GM19025 (cell line): ENCODE results near the gene ZNF624.
"Not testable (repeated sequence)": the region's sequence is repeated elsewhere in the genome, so short reads cannot be mapped to it uniquely, and the experiment has no call there.

Source experiments
- ATAC-seq: cut with Tn5 transposase; IDR thresholded peaks from one replicate; pipeline ENCODE4 v1.9.1; 2021; ENCODE audit warnings: mild to moderate bottlenecking, low read depth, moderate library complexity; ENCODE audit not compliant: unreplicated experiment

Gene ZNF624

DNA sequence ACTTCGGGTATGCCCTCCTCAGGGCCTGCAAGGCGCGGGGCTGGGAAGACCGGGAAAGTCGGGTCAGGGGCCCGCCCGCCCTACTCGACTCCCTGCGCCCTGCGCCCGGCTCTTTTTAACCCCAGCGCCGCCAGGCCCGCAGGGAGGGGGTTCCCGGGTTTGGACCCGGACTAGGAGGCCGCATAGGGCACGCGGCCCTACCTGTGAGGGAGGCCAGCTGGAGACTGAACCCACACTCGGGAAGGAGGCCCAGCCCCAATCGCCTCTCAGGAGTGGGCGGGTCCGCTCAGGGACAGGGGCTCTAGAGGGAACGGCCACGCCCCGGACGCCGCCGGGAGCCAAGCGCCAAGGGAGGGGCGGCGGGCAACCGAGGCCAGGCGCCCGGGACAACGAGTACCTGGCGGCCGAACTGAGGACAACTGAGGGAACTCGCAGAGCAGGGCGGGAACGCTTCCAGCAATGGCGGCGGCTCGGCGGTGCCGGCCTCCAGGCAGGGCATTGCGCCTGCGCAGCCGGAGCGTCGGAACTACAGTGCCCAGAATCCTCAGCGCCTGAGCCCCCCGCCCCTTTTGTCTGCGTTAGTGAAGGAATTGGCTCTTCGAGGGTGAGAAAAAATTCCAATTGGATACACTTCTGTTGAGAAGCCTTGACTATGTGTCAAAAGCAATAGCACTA is at the start of gene ZNF624:
ZNF624 (minus strand) TSS at position 484 of the 675 bp plus-strand sequence.
- ATAC-seq, result peak; percentile 79

DNA sequence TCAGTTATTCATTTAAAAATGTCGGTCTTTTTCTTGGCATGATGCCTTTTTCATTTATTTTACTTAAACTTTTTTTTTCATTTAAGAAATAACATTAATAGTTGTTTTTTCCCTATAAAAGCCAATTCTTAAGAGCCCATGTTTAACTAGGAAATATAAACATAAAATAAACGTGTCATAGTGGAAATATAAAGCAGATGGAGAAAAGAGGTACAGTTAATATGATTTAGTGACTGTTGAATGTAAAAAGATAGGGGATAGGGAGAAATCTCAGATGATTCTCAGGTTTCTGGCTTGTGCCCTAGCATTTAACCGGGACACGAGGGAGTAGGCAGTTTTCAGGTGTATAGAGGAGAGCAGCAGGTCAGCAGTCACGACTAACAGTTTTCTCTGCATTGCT is 44.0 kb upstream of the ZNF624 start:
- ATAC-seq, result not testable (repeated sequence)

DNA sequence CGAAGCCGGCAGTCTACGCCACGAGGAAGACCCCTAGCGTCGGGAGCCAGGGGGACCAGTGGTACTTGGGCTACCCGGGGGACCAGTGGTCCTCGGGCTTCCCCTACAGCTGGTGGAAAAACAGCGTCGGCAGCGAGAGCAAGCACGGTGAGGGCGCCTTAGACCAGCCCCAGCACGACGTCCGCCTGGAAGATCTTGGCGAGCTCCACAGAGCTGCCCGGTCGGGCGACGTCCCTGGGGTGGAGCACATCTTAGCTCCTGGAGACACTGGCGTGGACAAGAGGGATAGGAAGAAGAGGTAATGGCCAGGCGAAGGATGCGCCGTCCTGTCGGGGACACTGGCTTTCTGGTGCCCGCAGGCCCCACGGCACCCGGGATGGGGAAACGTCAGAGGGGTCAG is 36.8 kb upstream of the ZNF624 start:
- not testable (repeated sequence) for ATAC-seq

DNA sequence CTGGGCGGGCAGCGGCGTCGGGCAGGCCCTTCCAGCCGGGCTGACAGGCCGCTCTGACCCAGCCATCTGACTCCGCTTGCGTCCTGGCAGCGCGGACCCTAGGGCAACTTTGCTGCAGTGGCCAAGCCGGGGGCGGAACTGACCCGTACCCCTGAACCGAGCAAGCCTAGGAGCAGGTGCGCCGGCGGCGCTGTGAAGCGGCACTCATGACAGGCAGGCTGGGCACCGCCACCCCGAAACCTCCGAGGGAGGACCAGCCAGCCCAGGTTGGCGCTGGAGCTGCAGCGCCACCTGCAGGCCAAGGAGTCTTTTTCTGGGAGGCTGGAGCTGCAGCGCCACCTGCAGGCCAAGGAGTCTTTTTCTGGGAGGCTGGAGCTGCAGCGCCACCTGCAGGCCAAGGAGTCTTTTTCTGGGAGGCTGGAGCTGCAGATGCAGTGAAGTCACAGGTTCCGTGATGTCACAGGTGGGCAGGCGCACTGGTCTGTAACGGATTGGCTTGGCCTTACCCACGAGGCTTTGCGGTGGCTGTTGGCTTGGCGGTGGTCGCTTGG is 36.2 kb upstream of the ZNF624 start, which contains the start of gene CCDC144A:
CCDC144A (plus strand) TSS at position 511 of the 551 bp plus-strand sequence. CDS start 160 bp downstream, outside the sequence.
- not testable (repeated sequence) for ATAC-seq

DNA sequence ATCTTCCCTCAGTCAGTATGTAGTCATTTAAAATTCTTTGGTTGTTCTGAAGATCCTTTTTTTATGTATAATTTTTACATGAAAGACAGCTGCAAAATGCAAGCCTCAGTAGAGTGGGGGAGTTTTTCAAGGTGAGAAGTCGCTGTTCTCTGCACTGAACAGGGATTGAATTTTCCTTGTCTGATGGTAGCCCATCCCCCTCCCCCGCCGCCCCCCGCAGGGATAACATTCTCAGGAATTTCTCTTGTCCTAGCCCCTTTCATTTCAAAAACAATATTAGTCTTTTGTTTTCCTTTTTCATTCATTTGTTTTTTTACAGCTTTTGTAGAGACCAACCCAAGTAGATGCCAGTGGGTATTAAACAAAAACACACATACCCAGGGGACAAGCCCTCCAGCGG is 33.5 kb upstream of the ZNF624 start:
- ATAC-seq, result not testable (repeated sequence)

DNA sequence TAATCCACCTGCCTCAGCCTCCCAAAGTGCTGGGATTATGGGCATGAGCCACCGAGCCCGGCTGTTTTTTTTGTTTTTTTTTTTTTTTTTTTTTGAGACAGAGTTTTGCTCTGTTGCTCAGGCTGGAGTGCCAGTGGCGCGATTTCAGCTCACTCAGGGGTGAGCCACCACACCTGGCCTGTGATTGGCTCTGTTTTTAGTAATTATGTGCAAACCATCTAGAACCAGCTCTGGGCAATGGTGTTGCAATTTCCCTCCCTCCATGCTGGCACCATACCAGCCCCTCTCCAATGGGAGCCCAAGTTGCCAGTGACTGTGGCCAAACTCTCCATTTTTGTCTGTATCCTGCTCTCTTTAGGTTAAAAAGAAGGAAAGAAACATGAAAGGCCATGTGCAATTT is 32.4 kb upstream of the ZNF624 start:
- not testable (repeated sequence) for ATAC-seq

DNA sequence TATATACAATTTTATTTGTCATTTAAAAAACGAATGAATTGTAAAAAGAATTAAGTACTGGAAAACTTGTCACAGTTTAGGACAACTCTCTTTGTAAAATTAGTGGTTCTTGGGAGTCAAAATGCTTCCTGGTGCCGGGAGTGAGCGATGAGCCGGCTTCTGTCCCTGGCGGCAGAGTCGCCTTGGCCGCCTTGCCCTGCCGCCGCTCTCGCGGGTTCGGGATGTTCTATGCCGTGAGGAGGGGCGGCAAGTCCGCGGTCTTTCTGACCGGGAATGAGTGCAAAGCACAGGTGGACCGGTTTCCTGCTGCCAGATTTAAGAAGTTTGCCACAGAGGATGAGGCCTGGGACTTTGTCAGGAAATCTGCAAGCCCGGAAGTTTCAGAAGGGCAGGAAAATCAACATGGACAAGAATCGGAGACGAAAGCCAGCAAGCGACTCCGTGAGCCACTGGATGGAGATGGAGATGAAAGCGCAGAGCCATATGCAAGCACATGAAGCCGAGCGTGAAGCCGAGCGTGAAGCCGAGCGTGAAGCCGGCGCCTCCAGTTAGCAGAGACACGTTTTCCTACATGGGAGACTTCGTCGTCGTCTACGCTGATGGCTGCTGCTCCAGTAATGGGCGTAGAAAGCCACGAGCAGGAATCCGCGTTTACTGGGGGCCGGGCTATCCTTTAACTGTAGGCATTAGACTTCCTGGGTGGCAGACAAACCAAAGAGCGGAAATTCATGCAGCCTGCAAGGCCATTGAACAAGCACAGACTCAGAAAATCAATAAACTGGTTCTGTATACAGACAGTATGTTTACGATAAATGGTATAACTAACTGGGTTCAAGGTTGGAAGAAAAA is 29.9 kb upstream of the ZNF624 start:
- not testable (repeated sequence) for ATAC-seq

DNA sequence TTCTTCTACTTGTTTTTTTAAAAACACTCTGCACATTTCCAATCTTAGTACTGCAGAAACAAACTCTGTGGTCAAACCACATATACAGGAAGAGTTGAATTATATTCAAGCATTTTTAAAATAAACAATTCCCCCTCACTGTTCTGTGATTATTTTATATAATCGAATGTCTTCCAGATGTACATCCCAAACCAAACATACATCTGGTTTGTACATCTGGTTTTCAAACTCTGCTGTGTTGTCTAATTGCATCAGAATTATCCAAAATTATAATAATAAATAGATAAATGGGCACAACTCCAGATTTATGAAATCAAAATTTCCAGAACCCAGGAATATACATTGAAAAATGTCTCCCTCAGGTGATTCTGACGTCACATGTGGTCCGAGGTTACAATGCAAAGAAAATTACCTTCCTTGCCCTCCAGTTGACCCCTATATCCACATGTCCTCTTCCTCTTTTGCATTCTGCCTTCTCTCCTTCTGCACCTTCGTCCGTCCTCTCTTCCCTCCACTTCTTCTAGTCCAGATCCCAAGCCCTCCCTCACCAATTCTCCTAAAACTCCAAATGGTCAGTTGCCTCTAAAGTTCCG is 23.1 kb upstream of the ZNF624 start:
- ATAC-seq, result no peak

DNA sequence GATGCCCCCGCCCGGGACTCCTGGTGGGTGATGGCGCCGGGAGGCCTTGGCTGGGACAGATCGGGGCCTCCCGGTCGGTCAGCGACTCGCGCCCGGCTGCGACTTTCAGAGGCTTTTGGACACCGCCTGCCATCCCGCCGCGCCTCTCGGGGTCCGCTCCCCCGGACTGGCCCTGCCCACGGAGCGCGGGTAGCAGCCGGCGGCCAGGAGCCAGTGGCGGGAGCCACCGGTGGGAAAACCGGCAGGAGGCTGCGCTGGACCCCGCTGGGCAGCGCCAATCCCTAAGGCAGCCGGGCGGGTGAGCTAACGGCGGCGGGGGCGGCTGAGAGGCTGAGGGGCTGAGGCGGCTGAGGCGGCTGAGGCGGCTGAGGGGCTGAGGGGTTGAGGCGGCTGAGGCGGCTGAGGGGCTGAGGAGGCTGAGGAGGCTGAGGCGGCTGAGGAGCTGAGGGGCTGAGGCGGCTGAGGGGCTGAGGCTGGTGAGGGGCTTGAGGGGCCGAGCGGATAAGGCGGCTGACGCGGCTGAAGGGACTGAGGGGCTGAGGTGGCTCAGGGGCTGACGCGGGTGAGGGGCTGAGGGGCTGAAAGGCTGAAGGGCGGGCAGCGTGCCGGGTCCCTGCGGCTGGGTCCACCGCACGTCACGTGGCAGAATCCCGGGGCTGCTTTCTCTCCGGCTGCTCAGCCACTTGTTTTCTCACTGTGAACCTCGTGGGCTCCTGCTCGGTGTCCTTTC is 13.4 kb upstream of the ZNF624 start:
- not testable (repeated sequence) for ATAC-seq

DNA sequence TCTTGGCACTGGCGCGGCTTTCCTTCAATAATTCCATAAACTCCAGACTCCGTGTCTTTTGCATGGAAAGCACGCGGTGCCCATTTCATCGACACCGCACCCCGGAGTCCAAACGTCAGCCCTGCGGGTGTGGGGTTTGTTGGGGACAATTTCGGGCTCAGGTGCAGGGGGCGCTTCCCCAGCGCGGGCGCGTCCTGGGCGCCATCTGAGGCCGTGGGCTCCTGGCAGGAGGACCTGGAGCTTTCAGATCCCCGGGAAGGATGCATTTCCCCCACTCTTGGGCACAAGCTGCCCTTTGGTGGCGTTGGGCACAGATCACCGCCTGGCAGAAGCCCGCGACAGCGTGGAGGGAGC is 12.9 kb upstream of the ZNF624 start:
- ATAC-seq, result not testable (repeated sequence)

DNA sequence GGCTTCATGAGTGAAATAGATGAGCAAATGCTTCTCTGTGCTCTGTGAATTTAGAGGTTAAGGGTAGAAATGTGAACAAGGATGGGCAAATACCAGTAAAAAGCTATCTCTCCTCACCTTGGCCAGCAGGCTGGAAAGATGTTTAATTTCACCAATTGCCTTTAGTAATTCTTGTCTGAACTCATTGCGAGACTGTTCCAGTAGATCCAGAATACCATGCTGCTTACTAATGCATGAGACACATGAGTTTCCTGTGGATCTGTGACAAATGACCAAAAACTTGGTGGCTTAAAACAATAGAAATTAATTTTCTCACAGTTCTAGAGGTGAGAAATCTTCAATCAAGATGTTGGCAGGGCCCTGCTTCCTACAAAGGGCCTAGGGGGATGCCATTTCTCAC is 9.3 kb upstream of the ZNF624 start:
- no peak for ATAC-seq

DNA sequence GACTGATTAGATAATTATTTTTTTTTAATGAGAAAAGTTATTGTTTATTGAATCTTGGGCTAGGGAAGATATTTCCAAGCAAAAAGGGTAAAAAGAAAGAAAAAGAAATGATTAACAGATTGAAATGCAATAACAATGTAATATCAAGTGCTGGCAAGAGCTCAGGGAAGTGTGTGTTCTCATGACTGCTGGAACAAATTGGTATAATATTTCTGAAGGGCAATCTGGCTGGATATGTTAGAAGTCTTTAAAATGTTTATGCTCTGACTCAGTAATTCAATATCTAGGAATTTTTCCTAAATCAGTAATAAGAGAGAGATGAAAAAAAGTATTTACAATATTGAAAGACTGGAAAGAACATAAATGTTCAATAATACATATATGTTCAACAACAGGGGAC is 7.6 kb upstream of the ZNF624 start:
- ATAC-seq, result no peak

DNA sequence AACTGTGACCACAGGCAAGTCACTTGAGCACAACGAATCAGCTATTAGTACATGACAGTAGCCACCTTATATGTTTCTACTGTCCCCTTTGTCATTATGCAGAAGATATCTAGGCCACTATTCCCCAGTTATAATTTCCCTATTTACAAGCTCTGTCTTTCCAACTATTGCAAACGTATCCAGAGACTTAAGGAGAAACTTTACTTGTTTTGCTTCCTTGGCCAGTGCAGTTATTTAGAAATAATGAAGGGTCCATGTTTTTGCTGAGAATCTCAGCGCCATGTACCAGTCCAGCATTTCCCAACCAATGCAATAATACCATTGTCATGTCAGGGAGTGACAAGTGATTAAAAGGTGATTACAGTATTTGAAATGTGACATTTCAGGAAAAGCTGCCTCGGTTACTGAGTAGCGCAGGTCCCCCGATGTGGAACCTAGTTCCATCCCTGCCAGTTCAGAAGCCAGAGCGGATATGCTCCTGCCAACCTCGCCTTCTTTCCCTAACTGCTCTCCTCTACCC is 743 bp downstream of the ZNF624 start:
- ATAC-seq, result no peak

DNA sequence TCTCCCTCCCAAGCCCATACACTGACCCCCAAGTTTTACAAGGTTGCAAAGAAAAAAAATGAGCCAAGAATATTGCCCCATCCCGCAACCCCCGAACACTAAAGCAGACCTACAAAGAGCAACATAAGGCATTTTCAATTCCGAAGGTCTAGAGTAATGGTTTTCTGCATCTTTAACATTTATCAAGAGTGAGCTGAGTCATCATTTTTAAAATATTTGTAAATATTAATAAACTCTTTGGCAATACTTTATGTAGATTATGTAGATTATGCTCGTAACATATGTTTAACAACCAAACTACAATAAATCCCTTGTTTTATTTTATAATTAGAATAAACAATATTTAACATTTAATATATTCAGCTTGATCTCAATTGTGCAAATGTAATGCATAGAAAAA is 1.4 kb downstream of the ZNF624 start:
- no peak for ATAC-seq

DNA sequence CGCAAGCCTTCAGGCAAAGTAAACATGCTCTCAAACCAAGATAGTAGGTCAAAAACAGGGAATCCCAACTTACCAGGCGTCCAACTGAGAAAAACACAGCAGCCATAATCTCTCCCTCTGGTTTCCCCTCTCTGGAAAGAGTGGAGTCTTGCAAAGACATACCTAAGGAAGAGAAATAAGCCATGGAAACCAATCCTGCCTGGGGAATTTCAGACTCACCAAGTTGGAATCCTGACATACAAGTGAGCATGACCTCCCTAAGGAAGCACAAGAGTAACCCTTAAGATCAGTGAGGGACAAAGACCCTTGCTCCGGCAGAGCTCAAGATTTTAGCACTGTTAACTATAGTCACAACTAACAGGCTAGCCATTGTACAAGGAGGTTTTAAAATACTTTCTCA is 4.1 kb downstream of the ZNF624 start:
- no peak for ATAC-seq

DNA sequence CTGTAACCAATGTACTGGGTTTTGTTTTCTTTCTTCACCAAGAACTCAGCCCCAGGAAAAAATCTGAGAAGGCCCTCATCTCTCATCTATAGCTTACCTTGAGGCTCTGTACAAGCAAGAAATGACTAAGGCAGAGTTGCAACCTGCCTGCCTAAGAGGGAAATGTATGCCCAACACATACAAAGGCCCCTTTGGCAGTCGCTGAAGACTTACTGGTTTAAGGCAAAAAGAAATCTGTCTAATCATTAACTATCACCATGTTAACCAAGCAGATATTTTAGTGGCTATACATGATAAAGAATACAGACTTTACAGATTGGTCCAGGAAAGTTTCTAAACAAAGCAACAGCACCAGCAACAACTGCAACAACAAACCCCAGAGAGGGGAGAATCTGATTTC is 14.2 kb downstream of the ZNF624 start:
- ATAC-seq, result no peak

DNA sequence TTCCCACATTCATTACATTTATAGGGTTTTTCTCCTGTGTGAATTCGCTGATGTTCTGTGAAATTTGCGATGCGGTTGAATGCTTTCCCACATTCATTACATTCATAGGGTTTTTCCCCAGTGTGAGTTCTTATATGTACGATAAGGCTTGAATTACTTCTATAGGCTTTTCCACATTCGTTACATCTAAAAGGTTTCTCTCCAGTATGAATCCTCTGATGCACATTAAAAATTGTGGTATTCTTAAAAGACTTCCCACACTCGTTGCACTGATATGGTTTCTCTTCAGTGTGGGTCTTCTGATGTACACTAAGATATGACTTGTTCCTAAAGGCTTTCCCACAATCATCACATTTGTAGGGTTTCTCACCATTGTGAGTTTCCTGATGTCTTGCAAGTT is 30.4 kb downstream of the ZNF624 start:
- no peak for ATAC-seq

DNA sequence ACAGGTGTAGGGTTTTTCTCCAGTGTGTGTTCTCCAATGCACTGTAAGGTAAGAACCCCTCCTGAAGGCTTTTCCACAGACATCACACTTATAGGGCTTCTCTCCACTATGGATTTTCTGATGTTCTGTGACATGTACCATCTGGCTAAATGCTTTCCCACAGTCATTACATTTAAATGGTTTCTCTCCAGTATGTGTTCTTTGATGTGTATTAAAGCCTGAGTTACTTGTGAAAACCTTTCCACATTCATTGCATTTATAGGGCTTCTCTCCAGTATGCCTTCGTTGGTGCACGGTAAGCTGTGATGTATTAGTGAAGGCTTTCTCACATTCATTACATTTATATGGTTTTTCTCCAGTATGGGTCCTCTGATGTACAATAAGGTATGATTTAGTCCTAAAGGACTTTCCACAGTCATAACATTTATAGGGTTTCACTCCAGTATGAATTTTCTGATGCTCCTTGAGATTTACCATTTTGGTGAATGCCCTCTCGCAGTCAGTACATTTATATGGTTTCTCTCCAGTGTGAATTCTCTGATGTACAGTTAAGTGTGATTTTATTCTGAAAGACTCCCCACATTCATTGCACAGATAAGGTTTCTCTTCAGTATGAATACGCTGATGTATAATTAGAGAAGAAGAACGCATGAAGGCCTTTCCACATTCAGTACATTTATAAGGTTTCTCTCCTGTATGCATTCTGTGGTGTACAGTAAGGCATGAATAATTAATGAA is 30.9 kb downstream of the ZNF624 start:
- ATAC-seq, result no peak

DNA sequence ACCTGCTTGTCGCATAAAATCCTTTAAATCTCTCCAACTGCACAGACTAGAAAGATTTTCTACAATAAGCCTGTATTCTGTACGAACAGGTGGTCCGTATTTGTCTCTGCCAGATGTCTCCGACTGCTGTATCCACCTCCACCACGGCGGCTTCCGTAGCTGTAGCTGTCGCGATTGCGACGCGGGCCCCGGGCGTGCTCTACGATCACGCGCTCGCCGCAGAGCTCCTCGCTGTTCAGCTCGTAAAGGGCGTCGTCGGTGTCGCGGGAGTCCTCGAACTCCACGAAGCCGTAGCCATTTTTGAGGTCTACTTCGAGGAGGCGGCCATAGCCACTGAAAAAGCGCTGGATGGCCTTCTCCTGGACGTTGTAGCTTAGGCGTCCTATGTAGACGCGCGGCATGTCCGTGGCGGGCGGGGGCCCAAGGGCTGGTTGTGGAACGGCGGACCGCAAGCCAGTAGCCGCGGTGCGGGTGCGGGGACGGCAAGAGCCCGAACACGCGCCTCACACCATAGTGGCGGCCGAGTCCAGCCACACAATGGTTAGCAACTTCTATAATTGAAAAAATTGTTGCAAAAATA is 36.1 kb downstream of the ZNF624 start:
- ATAC-seq, result no peak
